ENCODE data around the gene MROH2A. TPM values are rescaled to one million over a fixed set of nuclear protein-coding genes. Genes with fewer than 3 reads are reported as not detected.

MROH2A gene
- total RNA-seq, 1 donor from 2014 or later: not detected

DNA sequence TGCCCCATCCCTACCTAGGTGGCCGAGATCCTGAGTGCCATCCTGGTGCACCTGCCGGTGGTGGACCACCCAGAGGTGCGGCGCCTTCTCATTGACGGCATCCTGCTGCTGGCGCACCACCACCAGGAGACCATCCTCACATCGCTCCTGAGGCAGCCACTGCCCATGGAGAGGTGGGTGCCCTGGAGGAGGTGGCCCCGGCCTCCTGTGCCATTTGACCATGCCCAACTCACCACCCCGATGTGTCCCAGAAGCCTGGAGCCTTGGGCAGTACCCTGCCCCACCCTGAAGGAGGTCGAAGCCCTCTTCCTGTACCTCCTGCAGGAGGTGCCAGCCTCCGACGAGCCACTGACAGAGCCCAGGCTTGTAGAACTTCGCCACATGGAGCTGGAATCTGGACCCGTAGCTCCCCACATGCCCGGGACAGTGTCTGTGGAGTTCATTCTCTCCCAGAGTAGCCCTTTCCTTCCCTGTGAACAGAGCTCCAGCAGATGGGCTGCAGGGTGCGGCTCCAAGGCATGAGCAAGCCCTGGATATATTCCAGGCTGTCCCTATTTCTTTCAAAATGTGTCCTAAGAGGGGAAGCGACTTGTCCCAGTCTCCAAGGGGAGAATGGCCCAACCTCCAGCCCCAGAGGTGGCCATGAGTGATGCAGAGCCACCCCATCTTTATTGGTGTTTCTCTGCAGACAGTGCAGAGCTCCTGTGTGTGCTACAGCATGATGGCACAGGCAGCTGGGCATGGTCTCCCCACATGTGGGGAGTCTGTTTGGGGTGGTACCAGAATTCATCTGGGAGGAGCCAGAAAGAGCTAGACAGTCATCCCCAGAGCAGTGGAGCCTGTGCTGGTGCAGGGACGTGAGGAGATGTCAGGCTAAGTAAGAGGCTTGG, 42.0 kb downstream of the MROH2A start:
- DNase-seq (ENCODE audit: low spot score): no peak

DNA sequence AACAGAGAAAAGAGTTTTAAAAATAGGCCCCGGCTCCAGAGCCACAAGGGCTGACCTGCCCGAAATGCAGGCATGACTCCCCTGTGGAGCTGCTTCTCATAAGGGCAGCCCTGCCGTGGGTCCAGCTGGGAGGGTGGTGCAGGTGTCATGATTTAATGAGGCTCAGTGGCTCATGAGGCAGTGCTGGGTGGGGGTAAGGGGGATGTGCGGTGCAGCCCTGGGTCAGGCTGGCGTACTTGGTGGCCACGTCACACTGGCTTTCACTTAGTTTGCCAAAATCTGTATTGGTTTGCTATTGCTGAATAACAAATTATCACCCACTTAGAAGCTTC, 42.6 kb downstream of the MROH2A start:
- no peak for DNase-seq (ENCODE audit: low spot score)

DNA sequence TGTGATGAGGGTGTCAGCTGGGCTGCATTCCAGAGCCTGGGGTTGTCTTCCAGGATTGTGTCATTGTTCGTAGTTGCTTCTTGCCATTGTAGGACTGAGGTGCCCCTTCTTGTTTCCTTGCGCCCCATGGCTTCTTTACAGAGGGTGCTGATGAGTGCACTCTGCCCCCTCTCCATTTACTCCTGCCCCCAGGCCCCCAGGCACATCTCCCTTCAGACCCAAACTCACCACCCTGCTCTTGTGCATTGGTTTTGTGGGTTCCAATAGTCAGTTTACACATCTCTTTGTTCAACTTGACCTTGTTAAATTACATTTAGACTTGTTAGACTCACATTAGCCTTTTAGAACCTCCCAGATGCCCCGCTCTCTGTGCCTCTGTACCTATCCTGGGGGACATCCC, 43.1 kb downstream of the MROH2A start:
- no peak for DNase-seq (ENCODE audit: low spot score)

DNA sequence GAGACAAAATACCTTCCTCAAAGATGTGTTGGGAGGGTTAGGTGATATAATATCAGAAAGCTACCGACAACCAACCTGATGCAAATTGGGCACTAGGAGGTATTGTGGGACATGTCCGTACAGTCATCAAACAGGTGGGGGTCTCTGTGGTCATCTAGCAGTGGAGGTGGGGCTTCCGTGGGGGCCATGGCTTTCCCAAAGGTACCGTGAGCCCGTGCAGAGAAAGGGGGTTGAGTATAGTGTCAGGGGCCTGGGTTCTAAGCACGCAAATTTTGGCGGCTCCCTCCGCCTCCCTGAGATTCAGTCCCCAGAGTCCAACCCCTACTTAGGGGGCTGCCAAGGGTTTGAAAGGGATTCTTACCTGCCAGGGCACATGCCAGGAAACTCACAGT, 43.6 kb downstream of the MROH2A start:
- no peak for DNase-seq (ENCODE audit: low spot score)

DNA sequence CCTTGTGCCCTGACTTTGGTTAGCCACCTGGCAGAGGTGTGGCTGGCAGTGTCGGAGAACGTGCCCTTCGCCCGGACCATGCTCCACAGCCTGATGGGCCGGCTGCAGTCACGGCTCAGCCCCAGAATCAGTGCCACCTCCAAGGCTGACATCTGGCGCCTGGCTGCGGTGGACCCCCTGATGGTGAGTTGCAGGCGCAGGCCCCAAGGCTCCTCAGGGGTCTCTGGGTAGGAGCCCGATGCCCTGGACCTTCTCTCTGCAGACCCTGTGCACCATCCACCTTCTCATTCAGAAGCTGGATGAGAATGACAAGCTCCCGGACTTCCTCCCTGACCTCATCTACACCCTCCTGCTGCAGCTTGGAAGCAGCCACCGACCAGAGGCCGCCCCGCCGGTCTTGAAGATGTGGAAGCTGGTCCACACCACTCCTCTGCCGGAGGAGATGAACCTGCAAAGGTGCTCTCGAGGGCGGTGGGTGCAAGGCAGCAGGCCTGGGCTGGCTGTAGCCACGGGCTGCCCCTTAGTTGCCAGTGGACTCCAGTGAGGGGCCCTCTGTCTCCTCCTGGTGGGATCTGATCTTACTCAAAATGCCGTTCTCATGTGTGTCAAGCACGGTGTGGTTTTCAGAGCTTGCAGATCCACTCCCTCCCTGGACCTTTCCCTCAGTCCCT, 44.1 kb downstream of the MROH2A start:
- DNase-seq (ENCODE audit: low spot score): no peak

DNA sequence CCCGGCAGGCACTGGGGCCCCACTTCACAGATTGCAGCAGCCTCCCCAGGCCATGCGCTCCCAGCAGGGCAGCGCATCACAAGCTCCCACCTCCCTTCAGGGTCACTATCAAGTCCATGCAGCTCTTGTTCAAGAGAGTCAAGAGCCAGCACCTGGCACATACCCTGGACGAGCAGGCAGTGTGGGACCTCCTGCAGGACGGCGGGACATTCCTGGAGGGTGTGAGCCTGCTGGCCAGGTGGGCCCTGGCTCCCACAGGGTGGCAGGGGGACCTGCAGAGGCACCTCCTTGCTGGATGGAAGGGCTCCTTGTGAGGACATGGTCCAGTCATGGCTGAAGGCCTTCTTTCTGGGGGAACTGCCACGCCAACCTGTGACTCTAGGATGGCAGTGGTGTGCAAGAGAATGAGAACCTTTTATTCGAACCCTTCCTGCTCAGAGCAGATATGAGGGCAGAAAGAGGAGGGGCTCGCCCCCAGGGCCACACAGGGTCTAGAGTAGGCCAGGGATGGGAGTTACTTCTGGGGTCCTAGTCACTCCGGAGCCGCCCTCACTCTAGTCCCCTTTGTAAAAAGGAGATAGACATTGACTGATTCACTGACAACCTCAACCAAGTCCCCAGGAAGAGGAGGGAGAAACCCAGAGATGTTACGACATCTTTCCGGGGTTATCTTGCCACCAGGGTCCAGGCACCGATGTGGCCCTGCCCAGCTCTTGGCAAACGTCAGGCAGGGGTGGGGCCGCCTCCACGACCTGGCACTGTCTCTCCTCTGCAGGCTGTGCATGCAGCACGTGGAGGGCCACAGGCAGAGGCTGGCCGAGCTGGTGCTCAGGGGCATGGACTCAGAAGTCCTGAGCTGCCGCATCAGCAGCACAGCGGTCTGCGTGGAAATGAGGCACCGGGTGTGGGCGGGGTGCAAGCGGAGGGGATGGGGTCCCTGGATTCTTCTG, 44.9 kb downstream of the MROH2A start:
- DNase-seq (ENCODE audit: low spot score): no peak

DNA sequence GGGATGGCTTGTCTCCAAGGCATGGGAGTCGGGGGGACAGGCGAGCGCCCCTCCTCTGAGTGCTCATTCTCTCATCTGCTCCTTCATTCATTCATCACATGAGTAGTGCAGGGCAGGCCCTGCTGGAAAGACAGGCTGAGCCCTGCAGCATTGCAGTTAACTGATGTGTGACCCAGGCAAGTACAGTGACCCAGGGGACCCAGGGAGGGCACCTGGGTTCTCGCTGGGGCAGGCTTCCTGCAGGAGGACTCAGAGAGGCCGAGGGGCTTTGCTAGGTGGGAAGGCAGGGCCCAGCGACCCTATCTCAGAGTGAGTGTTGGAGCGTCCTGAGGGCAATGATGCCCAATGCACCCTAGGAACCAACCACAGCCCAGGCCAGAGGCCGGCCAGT, 45.6 kb downstream of the MROH2A start:
- DNase-seq (ENCODE audit: low spot score): no peak

DNA sequence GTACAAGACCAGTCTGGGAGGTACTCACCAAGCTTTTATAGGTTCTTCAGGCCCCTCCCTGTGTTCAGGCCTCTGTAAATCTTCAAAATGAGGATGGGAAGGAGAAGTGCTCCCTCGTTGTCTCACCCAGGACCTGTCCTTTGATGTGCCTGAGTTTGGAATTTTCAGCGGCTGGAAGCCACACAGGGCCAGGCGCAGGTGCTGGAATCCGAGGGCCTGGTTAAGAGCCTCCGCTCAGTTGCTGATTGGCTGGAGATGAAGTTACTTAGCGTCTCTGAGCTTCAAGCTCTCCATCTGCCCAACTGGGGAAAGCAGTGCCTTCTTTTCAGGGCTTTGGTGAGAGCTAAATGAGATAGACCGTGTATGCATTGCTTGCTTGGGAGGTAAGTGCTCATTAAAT, 46.2 kb downstream of the MROH2A start:
- no peak for DNase-seq (ENCODE audit: low spot score)

DNA sequence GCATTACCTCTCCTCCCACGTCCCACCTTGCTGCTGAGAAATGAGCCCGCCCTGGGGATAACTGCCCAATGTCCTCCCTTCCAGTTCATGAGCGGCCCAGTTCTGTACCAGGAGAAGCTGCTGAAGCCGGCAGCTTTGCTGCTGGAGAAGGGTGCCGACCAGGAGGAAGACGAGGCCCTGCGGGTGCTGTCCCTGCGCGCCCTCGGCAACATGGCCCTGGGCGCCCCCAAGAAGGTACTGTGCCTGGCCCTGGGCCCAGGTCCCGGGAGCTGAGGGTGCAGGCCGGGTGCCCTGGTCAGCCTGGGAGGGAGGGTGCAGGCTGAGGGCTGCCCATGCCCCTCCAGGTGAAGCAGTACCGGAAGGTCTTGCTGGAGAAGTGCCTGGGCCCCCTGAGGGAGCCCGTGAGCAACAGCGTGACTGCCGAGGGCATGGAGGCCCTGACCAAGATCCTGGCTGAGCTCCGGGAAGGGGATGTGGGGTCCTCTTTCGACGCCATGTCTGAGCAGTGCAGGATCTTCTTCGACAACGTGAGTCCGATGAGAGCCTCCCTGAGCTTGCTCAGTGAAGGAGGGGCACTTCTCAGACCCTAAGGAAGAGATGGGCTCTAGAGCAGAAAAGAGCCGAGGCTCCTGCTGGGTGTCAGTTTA, 50.5 kb downstream of the MROH2A start:
- no peak for DNase-seq (ENCODE audit: low spot score)

DNA sequence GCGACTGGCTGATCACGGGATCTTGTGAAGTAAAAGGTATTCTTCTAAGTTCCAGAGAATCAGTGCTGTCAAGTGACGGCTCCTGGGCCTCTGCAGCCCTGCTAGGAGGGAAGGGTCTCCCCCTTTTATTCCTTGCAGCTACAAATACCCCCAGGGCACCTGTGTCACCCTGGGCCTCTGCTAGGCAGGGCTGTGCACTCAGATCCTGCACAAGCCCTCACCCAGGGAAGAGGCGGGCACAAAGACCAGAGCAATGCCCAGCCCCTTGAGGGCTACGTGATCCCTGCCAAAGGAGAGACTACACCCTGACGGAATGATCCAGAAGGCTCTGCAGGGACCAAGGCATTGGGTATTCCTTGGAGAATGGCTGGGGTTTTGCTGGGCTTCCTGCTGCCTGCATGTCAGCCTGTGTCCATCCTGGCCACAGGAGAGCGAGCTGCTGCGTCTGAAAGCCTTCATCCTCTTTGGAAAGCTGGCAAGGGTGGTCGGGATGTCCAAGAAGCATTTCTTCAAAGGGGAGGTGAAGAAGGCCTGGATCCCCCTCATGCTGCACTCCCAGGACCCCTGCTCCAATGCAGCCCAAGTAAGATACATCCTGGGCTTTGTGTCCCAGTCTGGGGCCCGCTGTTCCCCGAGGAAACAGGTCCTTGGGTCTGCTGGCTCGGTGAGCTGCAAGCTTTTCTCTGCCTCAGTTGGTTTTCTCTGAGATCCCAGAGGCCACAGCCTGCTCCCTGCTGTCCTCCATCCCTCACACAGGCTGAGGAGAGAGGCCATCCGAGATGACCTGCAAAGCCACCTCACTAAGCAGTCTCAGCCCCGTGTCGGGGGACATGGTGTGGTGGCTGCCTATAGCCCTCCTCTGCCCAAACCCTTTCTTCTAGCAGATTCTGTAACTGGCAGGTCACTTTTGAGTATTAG, 51.3 kb downstream of the MROH2A start:
- DNase-seq (ENCODE audit: low spot score): no peak

DNA sequence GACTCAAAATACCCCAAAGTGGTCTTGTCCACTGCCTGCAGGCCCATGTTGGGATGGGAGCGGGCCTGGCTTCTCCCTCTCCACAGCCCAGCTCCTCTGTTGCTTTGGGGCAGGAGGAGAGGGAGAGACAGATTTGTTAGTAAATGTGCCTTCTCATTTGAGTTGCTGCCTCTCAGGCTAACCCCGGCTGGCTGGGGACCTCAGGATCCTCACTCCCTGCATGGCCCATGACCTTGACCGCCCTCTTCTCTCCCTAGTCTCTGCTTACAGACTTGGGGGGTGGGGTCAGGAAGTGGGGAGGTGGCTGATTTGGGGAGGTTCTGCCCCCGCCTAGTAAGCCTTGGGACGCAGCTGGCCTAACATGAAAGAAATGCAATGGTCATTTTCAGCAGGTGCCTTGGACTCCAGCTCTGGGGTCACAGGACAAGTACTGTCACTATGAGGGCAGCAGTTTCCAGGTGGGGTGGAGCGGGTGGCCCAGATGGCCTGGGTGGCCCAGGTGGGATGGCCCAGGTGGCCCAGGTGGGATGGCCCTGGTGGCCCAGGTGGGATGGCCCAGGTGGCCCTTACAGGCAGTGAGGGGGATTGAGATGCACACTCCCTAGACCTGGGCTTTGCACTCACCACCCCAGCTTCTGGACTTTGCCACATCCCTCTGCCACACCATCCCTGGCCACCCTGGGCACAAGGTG, 52.1 kb downstream of the MROH2A start:
- no peak for DNase-seq (ENCODE audit: low spot score)

DNA sequence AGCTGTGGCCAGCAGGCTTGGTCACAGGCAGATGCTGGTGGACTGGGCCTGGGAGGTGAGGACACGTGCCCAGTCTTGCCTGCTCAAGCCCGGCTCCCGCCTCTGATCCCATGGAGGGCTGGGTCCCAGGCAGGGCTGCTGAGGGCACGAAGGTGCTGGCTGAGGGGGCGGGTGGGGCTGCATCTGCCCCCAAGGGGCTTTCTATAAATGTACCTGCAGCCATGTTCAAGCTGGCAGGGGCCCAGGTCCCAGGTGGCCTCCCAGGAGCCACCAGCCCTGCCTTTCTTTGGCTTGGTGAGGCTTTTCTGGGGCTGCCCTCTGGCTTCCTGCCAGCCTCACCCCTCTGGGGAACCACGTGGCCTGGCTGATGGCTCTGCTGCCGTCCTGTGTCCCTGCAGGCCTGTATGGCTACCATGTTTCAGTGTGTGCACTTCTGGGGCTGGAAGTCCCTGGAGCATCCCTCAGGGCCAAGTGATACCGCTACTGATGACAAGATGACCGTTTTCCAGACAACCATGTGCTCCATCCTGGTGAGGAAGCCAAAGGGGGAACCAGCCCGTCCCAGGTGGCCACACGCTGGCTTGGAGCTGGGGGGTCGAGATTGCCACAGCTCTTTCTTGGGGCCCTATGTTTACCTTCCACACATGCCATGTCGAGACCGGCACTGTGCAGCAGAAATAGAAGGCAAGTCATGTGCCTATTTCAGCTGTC, 53.0 kb downstream of the MROH2A start:
- DNase-seq (ENCODE audit: low spot score): no peak

DNA sequence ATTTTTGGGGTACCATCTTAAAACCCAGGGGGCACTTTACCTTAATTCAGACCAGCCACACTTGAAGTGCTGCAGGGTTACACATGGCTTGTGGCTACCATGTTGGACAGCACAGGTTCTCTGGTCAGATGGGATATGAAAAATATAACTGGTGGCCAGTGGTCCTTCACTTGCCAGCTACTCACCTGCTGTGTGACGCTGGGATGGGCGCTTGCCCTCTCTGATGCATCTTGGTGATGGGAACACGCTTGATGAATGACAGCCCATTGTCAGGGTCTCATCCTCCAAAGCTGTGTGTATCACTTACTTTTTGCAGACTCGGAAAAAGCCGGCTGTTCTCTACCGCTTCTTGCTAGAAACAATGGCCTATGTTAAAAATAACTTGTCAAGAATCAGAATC, 53.7 kb downstream of the MROH2A start:
- DNase-seq (ENCODE audit: low spot score): no peak

DNA sequence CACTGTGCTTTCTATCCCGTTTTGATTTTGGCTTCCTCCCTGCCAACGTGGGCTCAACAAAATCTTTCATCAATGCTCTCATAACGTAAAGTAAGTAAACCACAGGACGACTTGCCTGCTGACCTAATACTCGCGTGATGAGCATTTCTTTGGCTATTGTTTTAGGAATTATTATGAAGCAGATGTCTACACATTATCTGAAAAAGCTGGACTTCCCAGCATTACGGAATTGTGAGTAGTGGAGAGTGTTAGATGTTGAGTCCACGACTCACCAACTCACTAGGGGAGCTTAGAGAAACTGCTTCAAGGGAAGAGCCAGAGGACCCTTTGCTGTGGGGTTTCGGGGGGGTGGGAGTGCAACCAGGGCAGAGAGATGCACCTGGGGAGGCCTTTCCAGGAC, 54.3 kb downstream of the MROH2A start:
- no peak for DNase-seq (ENCODE audit: low spot score)

DNA sequence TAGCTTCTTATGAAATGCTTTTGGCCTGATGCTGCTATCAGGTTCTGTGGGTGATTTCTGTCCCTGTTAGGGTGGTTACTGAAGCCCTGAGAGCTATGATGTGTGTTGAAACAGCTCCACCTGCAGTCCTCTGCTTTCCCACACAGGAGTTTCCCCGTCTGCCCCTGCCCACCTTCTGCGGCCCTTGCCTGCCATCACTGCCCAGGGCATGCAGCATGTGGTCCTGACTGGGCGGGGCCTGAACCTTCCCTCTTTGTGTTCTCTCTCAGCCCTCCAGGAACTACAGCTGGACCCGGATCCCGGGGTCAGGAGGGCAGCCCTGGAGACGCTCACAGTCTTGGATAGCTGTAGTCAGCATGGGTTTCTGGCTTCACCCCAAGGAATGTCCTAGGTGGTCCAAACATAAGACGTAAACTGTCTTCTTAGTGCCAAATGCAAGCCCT, 54.8 kb downstream of the MROH2A start:
- peak; percentile 21 for DNase-seq (ENCODE audit: low spot score)

DNA sequence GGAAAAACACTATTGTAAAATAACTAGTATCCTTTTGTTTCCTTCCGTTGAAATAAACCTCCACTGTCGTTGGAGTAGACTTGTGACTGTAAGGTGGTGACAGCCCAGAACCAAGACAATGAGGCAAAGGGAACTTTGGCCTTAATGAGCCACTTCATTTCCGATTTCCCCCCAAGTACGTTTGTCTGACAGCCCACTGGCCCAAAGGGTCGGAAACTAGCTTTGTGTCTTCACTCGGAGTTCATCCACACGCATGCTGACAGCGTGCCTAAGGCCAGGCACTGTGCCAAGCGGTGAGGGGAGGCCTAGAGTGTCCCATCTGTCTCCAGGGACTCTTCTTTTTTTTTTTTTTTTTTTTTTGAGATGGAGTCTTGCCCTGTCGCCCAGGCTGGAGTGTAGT, 55.2 kb downstream of the MROH2A start:
- no peak for DNase-seq (ENCODE audit: low spot score)

DNA sequence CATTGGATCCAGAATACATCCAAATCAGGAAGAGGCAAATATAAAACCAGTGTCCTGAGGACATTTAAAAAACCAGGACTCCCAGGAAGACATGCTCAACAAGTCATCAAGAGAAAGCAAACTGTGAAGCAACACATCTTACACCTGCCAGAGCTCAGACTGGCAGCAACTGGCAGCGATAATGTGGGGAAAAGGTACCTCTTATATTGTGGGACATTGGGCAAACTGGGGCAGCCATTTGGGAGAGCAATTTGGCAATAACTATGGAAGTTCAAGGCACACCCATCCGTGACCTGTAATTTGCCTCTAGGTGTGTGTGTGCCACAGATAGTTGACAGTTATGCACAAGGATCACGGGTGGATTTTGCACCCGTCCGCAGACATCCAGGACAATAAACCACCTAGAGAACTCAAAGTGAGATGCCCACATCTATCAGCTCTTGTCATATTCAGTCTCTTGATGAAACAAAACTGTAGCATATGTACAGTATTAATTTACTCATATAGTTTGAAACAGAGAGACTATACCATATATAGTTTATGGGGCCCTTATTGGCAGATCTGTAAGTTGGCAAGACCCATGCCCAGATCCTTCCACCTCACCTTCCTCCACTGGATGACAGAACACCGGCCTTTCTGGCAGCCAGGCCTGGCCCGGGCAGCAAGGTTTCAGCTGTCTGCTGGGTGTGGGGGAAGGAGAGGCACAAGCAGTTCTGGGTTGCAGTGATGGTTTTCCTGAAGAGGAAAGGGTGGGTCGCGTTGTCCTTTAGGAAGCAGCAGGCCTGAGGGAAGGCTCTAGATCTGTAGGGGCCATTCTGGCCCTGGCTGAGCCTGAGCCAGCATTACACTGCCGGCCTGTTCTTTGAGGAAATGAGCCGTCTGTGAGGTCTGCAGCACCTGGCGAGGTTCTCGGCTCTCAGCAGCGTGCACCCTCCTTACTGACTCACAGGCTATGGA, 57.4 kb downstream of the MROH2A start:
- no peak for DNase-seq (ENCODE audit: low spot score)

DNA sequence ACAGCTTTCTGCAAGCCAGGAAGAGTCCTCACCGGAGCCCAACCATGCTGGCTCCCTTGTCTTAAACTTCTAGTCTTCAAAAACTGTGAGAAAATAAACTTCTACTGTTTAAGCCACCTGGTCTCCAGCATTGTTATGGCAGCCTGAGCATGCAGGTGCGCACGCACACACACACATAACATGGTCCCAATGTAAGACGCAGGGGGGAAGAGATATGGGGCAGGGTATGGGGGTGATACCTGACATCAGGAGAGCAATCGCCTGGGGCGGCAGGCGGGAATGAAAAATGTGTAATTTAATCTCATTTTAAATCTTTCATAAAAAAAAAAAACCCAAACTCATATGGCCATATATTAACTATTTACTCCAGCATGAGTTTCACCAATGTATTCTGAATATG, 58.2 kb downstream of the MROH2A start:
- DNase-seq (ENCODE audit: low spot score): no peak

Measured in umbilical cord (tissue), 2 donors.